Fibroblast of skin of scalp (primary cell): ENCODE measurements around the gene RAB34.
"Not testable (repeated sequence)": the region's sequence is repeated elsewhere in the genome, so short reads cannot be mapped to it uniquely, and the experiment has no call there.

Source experiments
- DNase-seq: peaks from one replicate; pipeline ENCODE4 v3.0.0-alpha.2; 2013

RAB34 gene

DNA sequence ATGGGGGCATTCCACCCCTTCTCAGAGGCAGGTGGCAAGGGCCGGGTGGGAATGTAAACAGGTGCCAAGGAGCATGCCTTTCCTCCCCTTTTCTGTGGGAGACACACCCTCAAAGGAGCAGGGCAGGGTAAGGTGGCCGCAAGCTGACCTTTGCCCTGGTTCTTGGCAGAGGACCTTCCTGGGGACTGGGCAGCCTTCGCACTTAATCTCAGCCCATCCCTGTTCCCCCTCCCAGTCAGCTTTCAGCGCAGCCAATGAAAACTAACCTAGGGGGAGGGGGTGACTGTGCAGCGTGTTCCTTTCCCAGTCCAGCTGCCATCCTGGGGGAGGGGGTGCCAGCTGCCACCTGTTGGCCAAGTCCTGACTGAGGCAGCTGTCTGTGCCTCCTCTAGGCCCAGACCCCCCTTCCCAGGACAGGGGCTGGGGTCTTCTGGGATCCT is 29.0 kb upstream of the RAB34 start:
- DNase-seq, result no peak

- no peak for DNase-seq
Measured at GRCh38 chr17:28745786-28746411, 28.2 kb upstream of the RAB34 start.

- DNase-seq, result peak; percentile 54
Measured at GRCh38 chr17:28744972-28745785, 27.5 kb upstream of the RAB34 start.

DNA sequence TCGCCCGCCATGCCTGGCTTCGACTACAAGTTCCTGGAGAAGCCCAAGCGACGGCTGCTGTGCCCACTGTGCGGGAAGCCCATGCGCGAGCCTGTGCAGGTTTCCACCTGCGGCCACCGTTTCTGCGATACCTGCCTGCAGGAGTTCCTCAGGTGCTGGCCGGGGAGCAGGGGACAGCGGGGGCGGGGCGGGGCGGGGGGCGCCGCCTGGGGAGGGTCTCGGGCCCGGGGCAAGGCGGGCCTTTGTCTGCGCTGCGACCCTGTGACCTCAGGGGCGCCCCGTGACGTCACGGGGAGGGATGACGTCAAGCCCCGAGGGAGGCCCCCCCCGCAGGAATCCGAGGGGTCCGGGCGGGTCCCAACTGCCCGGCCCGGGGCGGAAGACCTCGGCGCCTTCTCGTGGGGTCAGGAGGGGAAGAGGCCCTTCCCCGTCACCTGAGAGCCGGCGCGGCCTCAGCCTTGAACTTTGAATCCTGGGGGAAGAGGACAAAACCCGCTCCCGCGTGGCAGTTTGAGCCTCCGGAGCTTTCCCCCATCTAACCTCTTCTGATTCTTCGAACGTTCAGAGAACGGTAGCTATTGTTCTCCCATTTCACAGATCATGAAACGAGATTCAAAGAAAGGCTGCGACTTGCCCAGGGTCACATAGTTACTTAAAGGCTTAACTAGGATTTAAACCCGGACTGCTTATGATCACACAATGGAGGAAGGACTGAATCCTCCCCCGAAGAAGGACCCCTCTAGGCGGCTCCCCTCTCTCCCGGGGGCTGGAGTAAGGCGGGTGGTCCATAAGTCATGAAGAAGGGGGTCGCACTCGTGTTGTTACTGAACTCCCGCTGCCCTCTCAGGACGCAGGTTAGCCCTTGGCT is 26.7 kb upstream of the RAB34 start:
- DNase-seq, result peak; percentile 69

GRCh38 chr17:28743243-28744103 is 25.8 kb upstream of the RAB34 start, which contains the start of gene TRAF4:
Gene TRAF4, plus strand, starts transcription at chr17:28744011. Its CDS starts 102 bp downstream, at chr17:28744113.
- peak; percentile 88 for DNase-seq

DNA sequence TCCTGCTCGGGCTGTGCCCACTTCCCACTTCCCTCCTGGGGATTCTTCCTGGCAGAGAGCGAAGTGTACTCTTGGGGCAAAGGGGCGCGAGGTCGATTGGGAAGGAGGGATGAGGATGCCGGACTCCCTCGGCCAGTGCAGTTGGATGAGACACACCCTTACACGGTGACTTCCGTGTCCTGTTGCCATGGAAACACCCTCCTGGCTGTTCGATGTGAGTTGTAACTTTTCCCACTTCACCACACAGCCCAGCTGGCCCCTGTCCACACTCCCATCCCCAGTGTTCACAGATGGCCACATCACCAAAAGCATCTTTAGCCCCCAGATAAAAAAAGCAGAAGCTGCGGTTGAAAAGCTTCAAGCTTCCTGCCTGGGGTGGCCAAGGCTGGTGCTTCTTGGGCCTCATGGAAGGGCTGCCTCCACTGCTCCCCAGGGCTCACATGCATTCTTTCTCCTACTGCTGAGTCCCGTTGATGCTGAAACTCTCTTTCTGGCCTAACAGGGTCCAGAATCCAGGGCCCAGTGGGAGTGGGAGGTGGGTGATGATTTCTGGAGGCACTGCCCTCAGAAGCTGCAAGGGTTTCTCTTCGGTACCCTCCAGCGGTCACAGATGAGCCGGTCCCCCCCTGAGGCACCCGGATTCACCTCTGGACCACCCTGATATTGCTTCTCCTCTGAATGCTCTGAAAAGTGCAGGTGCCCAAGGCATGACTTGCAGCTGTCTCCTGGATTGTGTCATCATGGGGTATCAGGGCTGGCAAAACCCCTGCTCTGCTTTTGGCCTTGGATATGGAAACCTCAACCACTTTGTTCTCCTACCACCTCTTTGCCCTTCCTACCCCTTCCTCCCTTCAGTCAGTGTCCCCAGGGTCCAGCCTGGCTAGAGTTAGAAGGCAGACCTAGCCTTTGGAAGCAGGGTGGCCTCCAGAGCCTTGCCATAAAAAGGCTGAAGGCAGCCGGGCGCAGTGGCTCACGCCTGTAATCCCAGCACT is 24.0 kb upstream of the RAB34 start:
- no peak for DNase-seq

GRCh38 chr17:28740406-28741357 is 23.0 kb upstream of the RAB34 start:
- no peak for DNase-seq

DNA sequence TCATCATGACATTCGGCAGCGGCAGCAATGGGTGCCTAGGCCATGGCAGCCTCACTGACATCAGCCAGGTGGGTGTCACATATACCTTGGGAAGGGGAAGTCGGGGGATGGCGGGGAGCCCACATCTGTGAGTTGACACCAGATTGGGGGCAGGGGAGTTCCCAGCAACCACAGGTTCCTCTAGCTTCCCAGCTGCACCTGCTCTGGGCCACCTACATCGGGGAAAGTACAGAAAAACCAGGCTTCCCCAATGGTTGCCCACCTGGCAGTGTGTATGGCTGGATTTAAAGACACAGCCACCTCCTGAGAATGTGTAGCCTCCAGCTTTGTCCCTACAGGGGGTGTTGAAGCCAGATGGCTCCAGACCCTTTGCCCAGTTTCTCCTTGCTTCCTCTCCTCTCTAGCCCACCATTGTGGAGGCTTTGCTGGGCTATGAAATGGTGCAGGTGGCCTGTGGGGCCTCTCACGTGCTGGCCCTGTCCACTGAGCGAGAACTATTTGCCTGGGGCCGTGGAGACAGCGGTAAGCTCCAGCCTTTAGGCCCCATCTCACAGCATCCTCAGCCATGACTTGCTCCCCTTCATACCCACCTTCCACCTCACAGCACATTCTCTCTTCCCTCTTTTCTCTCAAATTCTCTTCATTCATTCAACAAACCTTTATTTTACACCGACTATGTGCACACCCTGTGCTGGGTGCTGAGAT is 21.2 kb upstream of the RAB34 start:
- DNase-seq, result no peak

DNA sequence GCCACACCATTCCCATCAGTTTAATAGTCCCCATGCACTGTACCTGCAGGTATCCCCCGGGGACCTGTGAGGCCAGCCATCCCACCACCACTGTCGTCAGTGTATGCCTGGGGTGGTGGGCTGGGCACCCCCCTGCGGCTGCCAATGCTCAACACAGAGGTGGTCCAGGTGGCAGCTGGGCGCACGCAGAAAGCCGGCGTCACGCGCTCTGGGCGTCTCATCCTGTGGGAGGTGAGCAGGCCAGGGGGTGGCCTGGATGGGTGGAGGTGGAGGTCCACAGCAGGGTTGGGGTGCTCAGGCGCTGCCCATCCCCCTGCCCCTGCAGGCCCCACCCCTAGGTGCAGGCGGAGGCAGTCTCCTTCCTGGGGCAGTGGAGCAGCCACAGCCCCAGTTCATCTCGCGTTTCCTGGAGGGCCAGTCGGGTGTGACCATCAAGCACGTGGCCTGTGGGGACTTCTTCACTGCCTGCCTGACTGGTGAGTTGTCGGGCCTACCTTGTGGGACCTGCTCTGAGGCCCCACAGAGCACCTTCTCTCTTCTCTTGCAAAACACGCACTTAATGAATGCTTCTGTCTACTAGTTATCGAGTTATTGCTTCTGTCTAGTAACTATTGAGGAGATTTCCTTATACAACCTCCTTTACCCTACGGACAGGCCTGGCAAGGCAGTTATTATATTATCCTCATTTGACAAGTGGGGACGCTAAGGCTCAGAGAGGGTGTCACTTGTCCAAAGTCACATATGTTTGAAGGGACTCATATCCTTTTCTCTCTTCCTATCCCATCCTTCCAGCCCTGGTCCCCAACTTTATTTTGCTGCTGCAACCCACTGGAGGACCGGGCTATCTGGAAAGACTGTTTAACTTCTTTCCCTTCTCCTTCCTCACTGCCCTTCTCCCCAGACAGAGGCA is 20.4 kb upstream of the RAB34 start:
- DNase-seq, result no peak

- no peak for DNase-seq
Measured at GRCh38 chr17:28737316-28737715, 19.6 kb upstream of the RAB34 start.

- not testable (repeated sequence) for DNase-seq
Measured at GRCh38 chr17:28735913-28736769, 18.5 kb upstream of the RAB34 start.

DNA sequence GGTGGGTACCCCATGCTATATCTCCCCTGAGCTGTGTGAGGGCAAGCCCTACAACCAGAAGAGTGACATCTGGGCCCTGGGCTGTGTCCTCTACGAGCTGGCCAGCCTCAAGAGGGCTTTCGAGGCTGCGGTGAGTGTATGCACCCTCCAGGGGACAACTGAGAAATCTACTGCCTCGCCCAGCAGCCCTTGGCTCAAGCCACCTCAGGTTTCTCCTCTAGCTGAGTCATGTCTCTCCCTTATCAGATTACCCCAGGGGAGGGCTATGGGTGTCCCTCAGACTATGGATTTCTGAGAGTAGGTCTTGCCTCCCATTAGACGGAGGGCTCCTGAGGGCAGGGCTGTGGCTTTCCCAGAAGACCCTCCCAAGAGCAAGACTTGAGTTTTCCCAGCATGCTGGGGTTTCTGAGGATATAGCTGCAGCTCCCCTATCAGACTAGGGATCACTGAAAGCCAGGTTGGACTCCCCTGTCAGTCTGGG is 17.6 kb upstream of the RAB34 start:
- no peak for DNase-seq

DNA sequence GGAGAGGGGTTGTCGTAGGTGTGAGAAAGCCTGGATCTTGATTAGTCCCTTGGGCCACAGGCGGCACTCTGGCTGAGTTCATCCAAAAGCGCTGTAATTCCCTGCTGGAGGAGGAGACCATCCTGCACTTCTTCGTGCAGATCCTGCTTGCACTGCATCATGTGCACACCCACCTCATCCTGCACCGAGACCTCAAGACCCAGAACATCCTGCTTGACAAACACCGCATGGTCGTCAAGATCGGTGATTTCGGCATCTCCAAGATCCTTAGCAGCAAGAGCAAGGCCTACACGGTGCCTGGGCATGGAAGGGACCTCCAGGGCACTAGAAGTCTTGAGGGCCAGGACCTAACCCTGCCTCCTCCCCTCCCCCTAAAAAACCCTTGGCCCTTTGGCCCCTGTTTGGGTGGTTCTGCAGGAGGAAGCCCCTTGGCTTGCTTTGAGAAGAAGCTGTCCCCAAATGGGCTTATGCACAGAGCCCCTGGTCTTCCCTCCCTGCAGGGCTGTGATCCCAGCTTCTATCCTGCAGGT is 17.1 kb upstream of the RAB34 start:
- DNase-seq, result no peak

- DNase-seq, result no peak
Measured at GRCh38 chr17:28733346-28733745, 15.7 kb upstream of the RAB34 start.

- DNase-seq, result no peak
Measured at GRCh38 chr17:28729950-28730330, 12.3 kb upstream of the RAB34 start.
